ENCODE results near the gene TBX1. TPM values are rescaled to one million over a fixed set of nuclear protein-coding genes. Genes with fewer than 3 reads are reported as not detected.

The TBX1 gene
- total RNA-seq, 4 donors from 2014 or later: 1.6 to 7.0 (median 4.8) TPM

GRCh38 chr22:19749876-19750275 lies 10.7 kb upstream of the TBX1 start:
- Histone ChIP-seq H3K27ac (no peak overlapping the region), H3K4me3 (no peak overlapping the region), H3K27me3 (peaks cover 31% of the 10 kb centered on the region), H3K36me3 (no peaks in the 10 kb centered on the region), H3K9me3 (no peaks in the 10 kb centered on the region), H3K4me1 (peaks cover 3% of the 10 kb centered on the region)
- no peak for DNase-seq (ENCODE audit: low spot score in 2 of 2)
- no CpG with 5 or more reads among the region's 12 CpGs for whole genome bisulfite sequencing
- no peak for TF ChIP-seq POLR2A (IDR thresholded peaks at IDR 0.05)
- TF ChIP-seq POLR2AphosphoS5 (IDR thresholded peaks at IDR 0.05): no peak
- no peak for TF ChIP-seq EP300 (IDR thresholded peaks at IDR 0.05)
- TF ChIP-seq, protein P1, sequence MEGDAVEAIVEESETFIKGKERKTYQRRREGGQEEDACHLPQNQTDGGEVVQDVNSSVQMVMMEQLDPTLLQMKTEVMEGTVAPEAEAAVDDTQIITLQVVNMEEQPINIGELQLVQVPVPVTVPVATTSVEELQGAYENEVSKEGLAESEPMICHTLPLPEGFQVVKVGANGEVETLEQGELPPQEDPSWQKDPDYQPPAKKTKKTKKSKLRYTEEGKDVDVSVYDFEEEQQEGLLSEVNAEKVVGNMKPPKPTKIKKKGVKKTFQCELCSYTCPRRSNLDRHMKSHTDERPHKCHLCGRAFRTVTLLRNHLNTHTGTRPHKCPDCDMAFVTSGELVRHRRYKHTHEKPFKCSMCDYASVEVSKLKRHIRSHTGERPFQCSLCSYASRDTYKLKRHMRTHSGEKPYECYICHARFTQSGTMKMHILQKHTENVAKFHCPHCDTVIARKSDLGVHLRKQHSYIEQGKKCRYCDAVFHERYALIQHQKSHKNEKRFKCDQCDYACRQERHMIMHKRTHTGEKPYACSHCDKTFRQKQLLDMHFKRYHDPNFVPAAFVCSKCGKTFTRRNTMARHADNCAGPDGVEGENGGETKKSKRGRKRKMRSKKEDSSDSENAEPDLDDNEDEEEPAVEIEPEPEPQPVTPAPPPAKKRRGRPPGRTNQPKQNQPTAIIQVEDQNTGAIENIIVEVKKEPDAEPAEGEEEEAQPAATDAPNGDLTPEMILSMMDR (IDR thresholded peaks at IDR 0.05): no peak

DNA sequence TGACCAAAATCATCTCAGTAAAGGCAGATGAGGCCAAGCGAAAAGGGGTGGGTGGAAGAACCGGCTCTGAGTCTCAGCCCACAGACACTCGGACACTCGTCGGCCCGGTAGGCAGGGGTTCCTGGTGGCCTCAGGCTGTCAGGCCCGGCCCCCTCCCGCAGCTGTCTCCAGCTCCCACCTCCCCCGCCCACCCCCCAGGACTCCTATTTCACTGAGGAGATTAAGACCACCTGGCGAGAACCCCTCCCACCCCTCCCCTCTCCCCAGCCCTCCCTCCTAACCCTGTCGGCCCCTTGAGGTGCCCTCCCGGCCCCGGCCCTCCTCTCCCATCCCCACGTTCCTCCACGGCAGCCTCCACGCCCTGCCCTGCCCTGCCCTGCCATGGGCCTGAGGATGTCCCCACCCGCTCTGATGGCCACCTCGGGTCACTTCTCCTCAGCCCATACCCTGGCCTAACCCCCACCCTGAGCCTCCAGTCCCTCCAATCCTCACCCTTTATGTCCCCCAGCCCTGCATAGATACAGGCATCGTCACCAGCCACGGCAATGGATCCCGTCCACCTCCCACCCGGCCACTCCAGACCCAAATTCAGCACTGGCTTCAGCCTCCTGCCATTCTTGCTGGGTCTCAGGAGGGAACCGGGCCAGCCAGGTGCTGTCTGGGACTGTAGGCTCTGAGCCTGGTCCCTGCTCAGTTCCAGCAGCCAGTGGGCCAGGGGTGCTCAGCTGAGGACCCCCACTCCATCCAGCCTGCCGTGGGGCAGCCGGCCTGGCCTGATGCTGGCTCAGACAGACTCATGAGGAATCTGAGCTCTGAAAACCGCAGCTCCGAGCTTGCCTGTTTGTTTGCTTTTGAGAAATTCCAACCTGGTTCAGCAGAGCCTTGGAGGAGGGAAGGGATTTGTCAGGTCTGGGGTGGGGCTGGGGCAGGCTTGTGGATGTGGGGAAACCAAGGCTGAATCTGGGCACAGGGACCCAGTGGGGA lies 9.8 kb upstream of the TBX1 start:
- H3K4me1 ChIP-seq: peaks cover 12% of the 10 kb centered on the region
- TF ChIP-seq POLR2A (IDR thresholded peaks at IDR 0.05) (no peak), EP300 (IDR thresholded peaks at IDR 0.05) (no peak), POLR2AphosphoS5 (IDR thresholded peaks at IDR 0.05) (no peak)
- TF ChIP-seq, protein P1 (IDR thresholded peaks at IDR 0.05): no peak
- H3K36me3 ChIP-seq: no peaks in the 10 kb centered on the region
- no peak overlapping the region for H3K4me3 ChIP-seq
- peaks cover 40% of the 10 kb centered on the region for H3K27me3 ChIP-seq
- no peaks in the 10 kb centered on the region for H3K9me3 ChIP-seq
- H3K27ac ChIP-seq: no peak overlapping the region
- no peak for DNase-seq (ENCODE audit: low spot score in 2 of 2)
- WGBS: 74% methylated on average over 26 of the region's 27 CpGs

DNA sequence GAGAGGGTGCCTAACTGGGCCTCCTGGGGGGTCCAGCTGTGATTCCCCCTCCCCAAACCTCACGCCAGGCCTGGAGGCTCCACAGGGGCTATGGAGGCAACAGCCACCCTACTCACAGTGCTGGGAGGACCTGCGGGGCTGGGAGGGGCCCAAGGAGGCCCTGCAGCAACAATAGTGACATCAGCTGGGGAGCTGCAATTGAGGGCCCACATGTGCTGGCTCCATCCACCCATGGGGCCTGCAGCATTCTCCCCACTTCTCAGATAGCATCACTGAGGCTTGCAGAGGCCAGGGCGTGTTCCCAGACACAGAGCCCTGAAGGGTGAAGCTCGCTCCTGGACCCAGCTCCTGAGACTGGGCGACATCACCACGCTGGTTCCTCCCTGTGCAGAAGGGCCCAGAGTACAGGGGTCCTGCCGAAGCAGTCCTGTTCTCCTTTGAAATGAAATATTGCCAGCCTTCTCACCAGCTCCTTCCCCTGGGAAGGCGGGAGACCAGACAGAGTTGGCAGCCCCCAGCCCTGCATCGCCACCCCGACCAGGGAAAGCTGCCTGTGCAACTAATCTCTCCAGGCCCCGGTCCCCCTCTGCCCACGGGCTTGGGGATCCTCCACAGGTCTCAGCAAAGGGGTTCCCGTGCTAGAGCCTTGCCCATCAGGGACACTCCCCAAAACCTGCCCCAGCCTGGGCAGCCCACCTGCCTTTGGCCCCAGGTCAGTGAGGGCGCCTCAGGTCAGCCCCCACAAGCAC lies 8.9 kb upstream of the TBX1 start:
- TF ChIP-seq, protein P1 (IDR thresholded peaks at IDR 0.05): no peak
- no peak for TF ChIP-seq POLR2AphosphoS5 (IDR thresholded peaks at IDR 0.05)
- no peak for TF ChIP-seq EP300 (IDR thresholded peaks at IDR 0.05)
- TF ChIP-seq POLR2A (IDR thresholded peaks at IDR 0.05): no peak
- Histone ChIP-seq H3K27ac (no peak overlapping the region), H3K36me3 (no peaks in the 10 kb centered on the region), H3K9me3 (no peaks in the 10 kb centered on the region), H3K4me1 (peaks cover 21% of the 10 kb centered on the region), H3K4me3 (no peak overlapping the region), H3K27me3 (peaks cover 49% of the 10 kb centered on the region)
- DNase-seq (ENCODE audit: low spot score in 2 of 2): no peak
- 93% methylated on average over 6 of the region's 14 CpGs for WGBS

GRCh38 chr22:19753090-19753842 lies 7.3 kb upstream of the TBX1 start:
- Histone ChIP-seq H3K27ac (no peak overlapping the region), H3K4me3 (no peak overlapping the region), H3K36me3 (no peaks in the 10 kb centered on the region), H3K27me3 (peaks cover 54% of the 10 kb centered on the region), H3K4me1 (peaks cover 34% of the 10 kb centered on the region), H3K9me3 (no peaks in the 10 kb centered on the region)
- TF ChIP-seq, protein P1 (IDR thresholded peaks at IDR 0.05): no peak
- TF ChIP-seq POLR2A (IDR thresholded peaks at IDR 0.05): no peak
- no peak for DNase-seq (ENCODE audit: low spot score in 2 of 2)
- WGBS: 88% methylated on average over 4 of the region's 10 CpGs
